ENCODE data around the gene FOXF2. TPM values are rescaled to one million over a fixed set of nuclear protein-coding genes. Genes with fewer than 3 reads are reported as not detected.

Gene FOXF2
- total RNA-seq, 1 experiment from 2014 or later: 10.0 TPM

DNA sequence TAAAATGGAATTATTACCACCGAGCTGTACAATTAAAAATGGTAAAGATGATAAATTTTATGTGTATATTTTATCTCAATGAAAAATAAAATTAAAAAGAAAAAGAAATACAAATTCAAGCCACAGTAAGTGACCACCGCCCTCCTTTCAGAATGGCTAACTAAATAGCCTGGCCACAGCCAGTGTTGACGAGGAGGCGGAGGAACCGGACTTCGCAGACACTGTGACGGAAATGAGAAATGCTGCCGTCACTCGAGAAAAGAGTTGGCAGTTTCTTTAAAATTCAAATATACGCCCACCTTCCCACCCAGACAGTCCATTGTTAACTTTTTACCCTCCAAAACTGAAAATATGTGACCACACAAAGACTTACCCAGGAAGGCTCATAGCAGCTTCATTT, 50.0 kb downstream of the FOXF2 start:
- DNase-seq (ENCODE audit: low read depth): no peak

DNA sequence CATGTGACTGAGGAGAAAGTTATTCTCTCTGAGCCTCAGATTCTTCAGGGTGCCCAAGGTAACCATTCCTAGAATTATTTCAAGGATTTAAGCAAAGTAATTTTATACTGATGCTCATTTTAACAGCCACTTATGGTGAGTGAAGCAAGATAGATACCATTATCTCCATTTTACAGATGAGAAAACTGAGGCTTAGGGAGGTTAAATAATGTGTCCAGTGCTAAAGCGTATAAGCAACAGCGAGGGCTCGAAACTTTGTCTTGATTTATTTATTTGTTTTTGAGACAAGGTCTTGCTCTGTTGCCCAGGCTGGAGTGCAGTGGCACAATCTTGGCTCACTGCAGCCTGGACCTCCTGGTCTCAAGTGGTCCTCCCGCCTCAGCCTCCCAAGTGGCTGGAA, 53.6 kb downstream of the FOXF2 start:
- DNase-seq (ENCODE audit: low read depth): no peak

Small RNAs within 50 kb of the gene (small RNA-seq; reads per million reads assigned to genes)
- not detected for gene MIR6720

Other genes with a start within 250 kb of the FOXF2 start
- gene FOXQ1, start 77.5 kb upstream of the FOXF2 start, total RNA-seq (2014; rRNA removed; shearing (Covaris generic)): not detected in 2 replicates
- 6.5 and 10.3 TPM in 2 replicates for gene FOXC1, start 220.3 kb downstream of the FOXF2 start, total RNA-seq (2014; rRNA removed; shearing (Covaris generic))